Measurements from ENCODE around the gene SFTA2. TPM values are rescaled to one million over a fixed set of nuclear protein-coding genes. Genes with fewer than 3 reads are reported as not detected.
"Not testable (repeated sequence)": the region's sequence is repeated elsewhere in the genome, so short reads cannot be mapped to it uniquely, and the experiment has no call there.

Gene SFTA2
- total RNA-seq, 2 experiments from 2014 or later = not detected

DNA sequence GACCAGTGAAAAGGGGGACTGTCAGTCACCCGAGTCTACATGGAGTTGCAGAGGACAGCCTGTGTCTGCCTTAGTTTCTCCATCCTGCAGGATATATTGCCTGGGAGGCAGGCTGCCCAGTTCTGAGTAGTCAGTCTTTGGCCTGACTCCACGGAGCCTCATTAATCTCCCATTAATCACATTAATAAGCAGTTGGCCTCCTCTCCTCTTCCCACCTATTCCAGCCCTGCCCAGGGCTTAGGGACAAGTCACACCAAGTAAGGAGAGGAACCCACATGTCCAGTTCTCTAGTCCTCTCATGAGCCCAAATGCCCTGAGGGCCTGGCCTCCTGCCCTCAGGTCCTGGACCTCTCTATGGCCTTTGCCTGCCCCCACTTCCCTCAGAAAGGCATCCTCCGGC is 7.5 kb upstream of the SFTA2 start:
- no peaks in the 10 kb centered on the region for H3K9me3 Mint-ChIP-seq
- ChIA-PET POLR2A (no interaction called here), CTCF (no interaction called here)
- DNase-seq = no peak
- peaks cover 4% of the 10 kb centered on the region for H3K4me1 Mint-ChIP-seq (ENCODE audit: low read depth)
- H3K27me3 Mint-ChIP-seq = peaks cover 30% of the 10 kb centered on the region
- intact Hi-C loops (cut with micrococcal nuclease) = no loop called here
- H3K27ac Mint-ChIP-seq = no peak overlapping the region
- no peak overlapping the region for H3K4me3 Mint-ChIP-seq
- no peaks in the 10 kb centered on the region for H3K36me3 Mint-ChIP-seq

DNA sequence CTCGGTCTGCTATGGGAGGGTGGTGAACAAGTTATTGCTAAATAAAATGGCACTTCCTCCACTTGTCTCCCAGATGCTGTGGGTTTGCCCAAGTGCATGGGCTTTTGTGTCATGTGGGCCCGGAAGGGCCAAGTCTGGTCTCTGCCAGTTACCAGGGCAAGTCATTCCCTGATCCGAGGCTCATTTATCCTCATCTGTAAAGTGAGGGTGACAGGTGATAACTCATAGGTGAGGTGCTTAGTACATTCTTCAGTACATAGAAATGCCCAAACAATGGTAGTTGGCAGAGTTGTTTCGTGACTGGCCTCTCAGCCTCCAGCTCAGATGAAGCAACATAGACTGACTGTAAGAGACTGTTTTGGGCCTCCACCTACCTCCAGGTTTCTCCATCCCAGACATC is 6.8 kb upstream of the SFTA2 start:
- H3K27ac Mint-ChIP-seq = no peak overlapping the region
- peaks cover 27% of the 10 kb centered on the region for H3K27me3 Mint-ChIP-seq
- no peak overlapping the region for H3K4me3 Mint-ChIP-seq
- no peak for DNase-seq
- no peaks in the 10 kb centered on the region for H3K36me3 Mint-ChIP-seq
- peaks cover 4% of the 10 kb centered on the region for H3K4me1 Mint-ChIP-seq (ENCODE audit: low read depth)
- POLR2A ChIA-PET = no interaction called here
- H3K9me3 Mint-ChIP-seq = no peaks in the 10 kb centered on the region
- CTCF ChIA-PET = no interaction called here
- intact Hi-C loops (cut with micrococcal nuclease) = no loop called here

DNA sequence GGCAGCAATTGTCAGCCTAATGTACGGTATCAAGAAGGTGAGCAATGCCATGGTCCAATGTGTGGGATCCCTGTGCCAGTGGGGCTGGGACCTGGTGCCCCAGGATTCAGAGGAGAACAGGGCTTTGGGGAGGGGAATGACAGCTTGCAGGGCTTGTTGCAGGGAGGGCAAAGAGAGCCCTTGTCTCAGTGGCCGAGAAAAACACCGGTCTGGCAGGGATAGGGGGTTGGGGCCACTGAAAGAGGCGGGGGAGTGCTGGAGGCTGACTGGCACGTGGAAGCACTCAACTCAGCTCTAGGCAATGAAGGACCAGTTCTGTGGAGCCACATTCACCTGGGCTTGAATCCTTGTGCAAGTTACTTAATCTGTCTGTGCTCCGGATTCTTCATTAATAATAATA is 5.3 kb upstream of the SFTA2 start:
- Mint-ChIP-seq H3K4me3 (no peak overlapping the region), H3K36me3 (no peaks in the 10 kb centered on the region), H3K27me3 (peaks cover 14% of the 10 kb centered on the region), H3K9me3 (no peaks in the 10 kb centered on the region), H3K27ac (no peak overlapping the region), H3K4me1 (ENCODE audit: low read depth) (no peaks in the 10 kb centered on the region)
- CTCF ChIA-PET = no interaction called here
- POLR2A ChIA-PET = no interaction called here
- no peak for DNase-seq
- intact Hi-C loops (cut with micrococcal nuclease) = no loop called here

DNA sequence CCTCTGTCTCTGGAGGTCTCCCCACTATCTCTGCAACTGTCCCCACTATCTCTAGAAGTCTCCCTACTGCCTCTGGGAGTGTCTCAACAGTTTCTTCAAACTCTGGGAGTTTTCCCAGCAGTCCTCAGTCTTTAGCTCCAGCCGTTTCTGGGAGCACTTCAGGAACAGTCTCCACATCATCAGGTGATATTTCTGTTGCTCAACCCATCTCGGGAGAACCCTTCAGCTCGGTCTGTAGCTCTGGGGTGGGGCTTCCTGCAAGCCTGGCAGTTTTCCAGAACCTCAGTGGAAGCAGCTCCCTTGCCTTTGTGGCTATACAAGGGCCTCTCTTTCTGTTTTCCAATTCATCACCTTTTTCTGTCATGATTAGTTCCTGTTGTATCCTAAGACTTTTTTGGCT is 3.0 kb upstream of the SFTA2 start:
- Mint-ChIP-seq H3K36me3 (no peaks in the 10 kb centered on the region), H3K4me3 (no peak overlapping the region), H3K27ac (no peak overlapping the region), H3K27me3 (peaks cover 9% of the 10 kb centered on the region), H3K4me1 (ENCODE audit: low read depth) (no peaks in the 10 kb centered on the region), H3K9me3 (no peaks in the 10 kb centered on the region)
- no peak for DNase-seq
- CTCF ChIA-PET = interaction anchor here (1.1 kb wide), 1 partner anchor 134 kb away, joined by 3 read pairs; no protein-coding TSS in a partner anchor
- POLR2A ChIA-PET = no interaction called here
- intact Hi-C loops (cut with micrococcal nuclease) = no loop called here

DNA sequence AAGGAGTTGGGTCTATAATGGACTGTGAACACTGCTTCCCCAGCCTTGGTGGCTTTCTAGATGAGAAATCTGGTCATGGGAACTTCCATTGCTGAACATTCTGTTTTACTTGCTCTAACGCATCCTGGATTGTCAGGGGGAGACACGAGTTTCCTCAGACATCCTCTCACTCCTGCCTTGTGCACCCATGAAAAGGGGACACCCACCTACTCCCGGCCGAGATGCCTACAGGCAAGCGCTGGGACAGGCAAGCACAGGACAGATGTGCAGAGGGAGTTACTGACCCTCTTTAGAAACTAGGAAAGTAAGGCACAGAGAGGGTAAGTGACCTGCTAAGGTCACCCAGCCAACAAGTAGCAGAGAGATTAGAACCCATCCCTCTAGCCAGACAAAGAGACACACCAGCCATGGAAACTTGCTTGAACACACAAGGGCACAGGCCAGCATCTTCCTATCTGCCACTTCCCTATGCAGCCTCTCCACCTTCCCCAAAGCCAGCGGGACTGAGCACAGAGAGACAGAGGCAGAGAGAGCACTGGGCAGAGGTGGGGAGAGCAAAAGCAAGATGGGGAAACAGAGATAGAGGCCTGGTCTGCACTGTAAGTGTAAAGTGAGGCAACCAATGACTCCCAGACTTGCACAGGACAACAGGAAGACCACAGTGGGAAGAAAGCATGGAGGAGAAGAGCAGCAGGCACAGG is 845 bp upstream of the SFTA2 start:
- peaks cover 14% of the 10 kb centered on the region for H3K36me3 Mint-ChIP-seq
- no peak overlapping the region for H3K27ac Mint-ChIP-seq
- peaks cover 4% of the 10 kb centered on the region for H3K27me3 Mint-ChIP-seq
- no peak overlapping the region for H3K4me3 Mint-ChIP-seq
- CTCF ChIA-PET = no interaction called here
- no peak for DNase-seq
- POLR2A ChIA-PET = no interaction called here
- H3K4me1 Mint-ChIP-seq (ENCODE audit: low read depth) = no peaks in the 10 kb centered on the region
- peaks cover 12% of the 10 kb centered on the region for H3K9me3 Mint-ChIP-seq
- intact Hi-C loops (cut with micrococcal nuclease) = no loop called here

GRCh38 chr6:30931272-30931671 is 698 bp downstream of the SFTA2 start:
- peaks cover 2% of the 10 kb centered on the region for H3K27me3 Mint-ChIP-seq
- H3K4me1 Mint-ChIP-seq (ENCODE audit: low read depth) = no peaks in the 10 kb centered on the region
- H3K27ac Mint-ChIP-seq = no peak overlapping the region
- H3K36me3 Mint-ChIP-seq = peaks cover 24% of the 10 kb centered on the region
- ChIA-PET CTCF (no interaction called here), POLR2A (no interaction called here)
- no peak for DNase-seq
- intact Hi-C loops (cut with micrococcal nuclease) = no loop called here
- H3K4me3 Mint-ChIP-seq = no peak overlapping the region
- peaks cover 12% of the 10 kb centered on the region for H3K9me3 Mint-ChIP-seq

DNA sequence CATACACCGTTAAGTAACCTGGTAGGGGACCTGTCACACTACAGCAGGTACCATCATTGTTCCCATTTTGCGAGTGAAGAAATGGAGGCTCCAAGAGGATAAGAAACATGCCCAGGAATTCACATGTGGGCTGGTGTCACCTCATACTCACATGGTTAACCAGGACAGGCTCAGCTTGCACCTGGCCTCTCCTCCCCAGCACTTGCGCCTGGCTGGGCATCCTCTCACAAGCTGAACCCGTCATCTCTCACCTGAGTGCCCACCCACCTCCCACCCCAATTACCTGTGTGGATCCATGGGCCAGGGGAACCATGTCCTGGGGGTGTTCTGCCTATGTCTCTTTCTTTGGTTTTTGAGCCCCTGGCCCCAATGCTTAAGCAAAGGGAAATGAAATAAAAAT is 1.5 kb downstream of the SFTA2 start:
- no peaks in the 10 kb centered on the region for H3K27me3 Mint-ChIP-seq
- H3K9me3 Mint-ChIP-seq = peaks cover 12% of the 10 kb centered on the region
- intact Hi-C loops (cut with micrococcal nuclease) = no loop called here
- H3K4me3 Mint-ChIP-seq = no peak overlapping the region
- no peak overlapping the region for H3K27ac Mint-ChIP-seq
- POLR2A ChIA-PET = no interaction called here
- CTCF ChIA-PET = interaction anchor here (1.2 to 2.2 kb wide), 2 partner anchors 15 to 149 kb away, joined by 5 to 8 read pairs; no protein-coding TSS in a partner anchor
- DNase-seq = no peak
- peaks cover 26% of the 10 kb centered on the region for H3K36me3 Mint-ChIP-seq
- H3K4me1 Mint-ChIP-seq (ENCODE audit: low read depth) = no peaks in the 10 kb centered on the region

DNA sequence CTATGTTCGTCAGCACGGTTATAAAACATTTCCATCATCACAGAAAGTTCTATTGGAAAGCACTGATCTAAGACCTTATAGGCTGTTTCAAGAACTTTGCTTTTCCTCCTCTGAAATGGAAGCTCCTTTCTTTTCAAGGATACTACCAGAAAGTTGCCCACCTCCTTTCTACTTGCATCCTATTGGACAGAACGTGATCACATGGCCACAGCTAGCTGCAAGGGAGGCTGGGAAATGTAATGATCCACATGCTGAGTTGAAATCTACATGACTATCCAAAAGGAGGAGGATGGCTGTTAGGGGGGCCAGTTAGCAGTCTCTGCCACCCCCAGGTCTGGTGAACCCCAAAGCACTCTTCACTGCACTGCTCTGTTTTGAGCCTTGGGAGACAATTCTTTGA is 3.3 kb downstream of the SFTA2 start:
- POLR2A ChIA-PET = no interaction called here
- no peak for DNase-seq
- Mint-ChIP-seq H3K4me1 (ENCODE audit: low read depth) (no peaks in the 10 kb centered on the region), H3K4me3 (no peak overlapping the region), H3K27ac (no peak overlapping the region), H3K36me3 (peaks cover 33% of the 10 kb centered on the region), H3K9me3 (peaks cover 12% of the 10 kb centered on the region), H3K27me3 (no peaks in the 10 kb centered on the region)
- CTCF ChIA-PET = interaction anchor here (0.9 to 2.2 kb wide), 2 partner anchors 29 to 151 kb away, joined by 3 to 8 read pairs; no protein-coding TSS in a partner anchor
- intact Hi-C loops (cut with micrococcal nuclease) = no loop called here

DNA sequence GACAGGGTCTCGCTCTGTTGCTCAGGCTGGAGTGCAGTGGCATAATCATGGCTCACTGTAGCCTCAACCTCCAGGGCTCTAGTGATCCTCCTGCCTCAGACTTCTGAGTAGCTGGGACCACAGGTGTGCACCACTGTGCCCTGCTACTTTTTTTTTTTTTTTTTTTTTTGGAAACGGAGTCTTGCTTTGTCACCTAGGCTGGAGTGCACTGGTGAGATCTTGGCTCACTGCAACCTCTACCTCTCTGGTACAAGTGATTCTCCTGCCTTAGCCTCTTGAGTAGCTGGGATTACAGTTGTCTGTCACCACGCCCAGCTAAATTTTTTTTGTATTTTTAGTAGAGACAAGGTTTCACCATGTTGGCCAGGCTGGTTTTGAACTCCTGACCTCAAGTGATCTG is 4.9 kb downstream of the SFTA2 start:
- POLR2A ChIA-PET; H3K27ac Mint-ChIP-seq; H3K27me3 Mint-ChIP-seq; H3K4me3 Mint-ChIP-seq; H3K4me1 Mint-ChIP-seq (ENCODE audit: low read depth); DNase-seq; intact Hi-C loops (cut with micrococcal nuclease); CTCF ChIA-PET: not testable (repeated sequence)
- Mint-ChIP-seq H3K36me3 (peaks cover 37% of the 10 kb centered on the region), H3K9me3 (peaks cover 12% of the 10 kb centered on the region)

GRCh38 chr6:30926644-30927043 is 5.3 kb downstream of the SFTA2 start:
- Mint-ChIP-seq H3K4me3 (no peak overlapping the region), H3K27me3 (no peaks in the 10 kb centered on the region), H3K4me1 (ENCODE audit: low read depth) (no peaks in the 10 kb centered on the region), H3K27ac (no peak overlapping the region), H3K9me3 (peaks cover 12% of the 10 kb centered on the region), H3K36me3 (peaks cover 38% of the 10 kb centered on the region)
- CTCF ChIA-PET = no interaction called here
- intact Hi-C loops (cut with micrococcal nuclease) = no loop called here
- POLR2A ChIA-PET = no interaction called here
- DNase-seq = no peak

- CTCF ChIA-PET = interaction anchor here (1.3 kb wide), 1 partner anchor 159 kb away, joined by 4 read pairs; no protein-coding TSS in a partner anchor
- intact Hi-C loops (cut with micrococcal nuclease); H3K4me3 Mint-ChIP-seq; POLR2A ChIA-PET; H3K27ac Mint-ChIP-seq; DNase-seq; H3K4me1 Mint-ChIP-seq (ENCODE audit: low read depth); H3K27me3 Mint-ChIP-seq: not testable (repeated sequence)
- Mint-ChIP-seq H3K36me3 (peaks cover 46% of the 10 kb centered on the region), H3K9me3 (peaks cover 12% of the 10 kb centered on the region)
Measured at GRCh38 chr6:30924040-30924627, 7.8 kb downstream of the SFTA2 start.

DNA sequence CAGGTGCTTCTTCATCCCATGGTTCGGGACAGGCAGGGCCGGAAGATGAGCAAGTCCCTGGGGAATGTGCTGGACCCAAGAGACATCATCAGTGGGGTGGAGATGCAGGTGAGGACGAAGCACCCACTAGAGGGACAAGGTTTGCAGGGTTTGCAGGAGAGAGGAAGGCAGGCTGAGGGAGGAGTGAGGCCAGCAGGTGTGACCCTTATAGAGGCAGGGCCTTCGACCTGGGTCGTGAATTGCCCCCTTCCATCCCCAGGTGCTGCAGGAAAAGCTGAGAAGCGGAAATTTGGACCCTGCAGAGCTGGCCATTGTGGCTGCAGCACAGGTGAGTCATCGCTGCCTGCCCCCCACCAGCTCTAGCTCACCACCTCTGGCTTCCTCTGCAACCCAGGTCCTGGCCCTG is 9.5 kb downstream of the SFTA2 start:
- H3K27me3 Mint-ChIP-seq = no peaks in the 10 kb centered on the region
- ChIA-PET POLR2A (no interaction called here), CTCF (no interaction called here)
- peaks cover 34% of the 10 kb centered on the region for H3K36me3 Mint-ChIP-seq
- no peak for DNase-seq
- H3K4me3 Mint-ChIP-seq = no peak overlapping the region
- intact Hi-C loops (cut with micrococcal nuclease) = no loop called here
- no peak overlapping the region for H3K27ac Mint-ChIP-seq
- no peaks in the 10 kb centered on the region for H3K4me1 Mint-ChIP-seq (ENCODE audit: low read depth)
- H3K9me3 Mint-ChIP-seq = no peaks in the 10 kb centered on the region

- Mint-ChIP-seq H3K9me3 (no peaks in the 10 kb centered on the region), H3K4me3 (no peak overlapping the region), H3K27me3 (no peaks in the 10 kb centered on the region), H3K4me1 (ENCODE audit: low read depth) (peaks cover 20% of the 10 kb centered on the region), H3K27ac (no peak overlapping the region), H3K36me3 (peaks cover 31% of the 10 kb centered on the region)
- CTCF ChIA-PET = interaction anchor here (1.1 to 2.1 kb wide), 3 partner anchors 161 to 169 kb away, joined by 4 to 19 read pairs (median 4); no protein-coding TSS in a partner anchor
- intact Hi-C loops (cut with micrococcal nuclease) = no loop called here
- POLR2A ChIA-PET = no interaction called here
- DNase-seq = no peak
Measured at GRCh38 chr6:30918670-30919069, 13.3 kb downstream of the SFTA2 start.

Measured in activated CD4-positive, alpha-beta memory T cell treated with anti-CD3 and anti-CD28 coated beads for 36 hours (primary cell).